ENCODE measurements around the gene COPA. TPM values are rescaled to one million over a fixed set of nuclear protein-coding genes. Genes with fewer than 3 reads are reported as not detected.

COPA gene
- total RNA-seq, 3 donors from 2014 or later = 138 to 170 (median 153) TPM

DNA sequence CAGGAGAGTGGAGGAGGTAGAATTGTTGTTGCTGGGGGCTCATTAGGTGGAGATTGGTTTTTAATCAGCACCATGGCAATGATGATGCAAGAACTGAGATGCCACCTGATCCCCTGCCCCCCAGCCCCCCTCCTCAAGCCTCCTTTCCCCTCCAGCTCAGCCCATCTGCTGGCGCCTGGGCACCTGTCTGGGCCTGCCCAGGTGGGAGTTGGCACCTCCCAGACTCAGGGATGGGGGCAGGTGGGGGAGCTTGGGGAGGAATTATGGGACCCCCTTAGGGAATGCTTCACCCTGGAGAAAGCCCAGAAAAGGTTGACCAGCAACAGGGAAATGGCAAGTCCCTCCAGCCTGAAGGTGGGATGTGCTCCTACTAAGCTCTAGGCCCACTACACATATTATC is 22.3 kb upstream of the COPA start:
- no peaks in the 10 kb centered on the region for H3K9me3 ChIP-seq
- H3K4me3 ChIP-seq = no peak overlapping the region
- intact Hi-C loops (cut with DNase I; ENCODE audit: low total_unique reads) = no loop called here
- H3K27ac ChIP-seq = no peak overlapping the region
- no peak for DNase-seq (ENCODE audit: low spot score in 2 of 2)
- TF ChIP-seq, protein P1, sequence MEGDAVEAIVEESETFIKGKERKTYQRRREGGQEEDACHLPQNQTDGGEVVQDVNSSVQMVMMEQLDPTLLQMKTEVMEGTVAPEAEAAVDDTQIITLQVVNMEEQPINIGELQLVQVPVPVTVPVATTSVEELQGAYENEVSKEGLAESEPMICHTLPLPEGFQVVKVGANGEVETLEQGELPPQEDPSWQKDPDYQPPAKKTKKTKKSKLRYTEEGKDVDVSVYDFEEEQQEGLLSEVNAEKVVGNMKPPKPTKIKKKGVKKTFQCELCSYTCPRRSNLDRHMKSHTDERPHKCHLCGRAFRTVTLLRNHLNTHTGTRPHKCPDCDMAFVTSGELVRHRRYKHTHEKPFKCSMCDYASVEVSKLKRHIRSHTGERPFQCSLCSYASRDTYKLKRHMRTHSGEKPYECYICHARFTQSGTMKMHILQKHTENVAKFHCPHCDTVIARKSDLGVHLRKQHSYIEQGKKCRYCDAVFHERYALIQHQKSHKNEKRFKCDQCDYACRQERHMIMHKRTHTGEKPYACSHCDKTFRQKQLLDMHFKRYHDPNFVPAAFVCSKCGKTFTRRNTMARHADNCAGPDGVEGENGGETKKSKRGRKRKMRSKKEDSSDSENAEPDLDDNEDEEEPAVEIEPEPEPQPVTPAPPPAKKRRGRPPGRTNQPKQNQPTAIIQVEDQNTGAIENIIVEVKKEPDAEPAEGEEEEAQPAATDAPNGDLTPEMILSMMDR (IDR thresholded peaks at IDR 0.05) = no peak
- TF ChIP-seq POLR2AphosphoS5 (IDR thresholded peaks at IDR 0.05) (no peak), POLR2A (IDR thresholded peaks at IDR 0.05) (no peak)
- no peaks in the 10 kb centered on the region for H3K27me3 ChIP-seq
- no peaks in the 10 kb centered on the region for H3K36me3 ChIP-seq
- no peaks in the 10 kb centered on the region for H3K4me1 ChIP-seq

DNA sequence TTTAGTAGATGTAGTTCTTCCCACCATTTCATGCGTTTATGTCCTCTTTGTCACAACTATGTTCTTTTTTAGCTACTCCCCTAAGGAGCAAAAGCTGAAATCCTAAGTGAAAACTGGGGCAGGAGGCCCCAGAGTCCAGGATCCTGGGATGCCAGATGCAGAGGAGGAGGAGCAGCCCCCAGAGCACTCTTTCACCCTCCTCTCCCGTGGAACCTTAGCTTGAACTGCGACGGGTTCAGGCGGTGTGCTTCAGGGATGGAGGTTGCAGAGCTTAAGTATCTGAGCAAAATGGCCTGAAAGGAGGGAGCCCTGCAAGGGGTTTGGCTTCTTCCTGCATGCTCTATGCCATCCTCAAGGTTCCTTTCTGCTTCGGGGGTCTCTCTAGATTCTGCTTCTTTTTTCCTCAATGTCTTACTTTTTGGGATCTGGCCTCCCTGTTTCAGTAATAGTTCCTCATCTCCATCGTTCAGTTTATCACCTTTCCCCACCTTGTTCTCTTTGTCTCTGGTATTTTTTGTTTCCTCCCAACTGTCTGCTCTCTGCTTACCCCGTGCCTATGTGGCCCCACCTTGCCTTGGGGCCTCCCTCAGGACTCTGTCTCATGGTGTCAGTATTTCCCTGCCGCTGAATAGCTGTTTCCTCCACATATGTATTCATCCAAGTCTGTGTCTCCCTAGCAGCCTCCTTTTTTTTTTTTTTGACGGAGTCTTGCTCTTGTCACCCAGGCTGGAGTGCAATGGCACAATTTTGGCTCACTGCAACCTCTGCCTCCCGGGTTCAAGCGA is 21.1 kb upstream of the COPA start:
- DNase-seq (ENCODE audit: low spot score in 2 of 2) = no peak
- Histone ChIP-seq H3K27ac (no peak overlapping the region), H3K4me3 (no peak overlapping the region), H3K4me1 (no peaks in the 10 kb centered on the region), H3K27me3 (no peaks in the 10 kb centered on the region), H3K36me3 (no peaks in the 10 kb centered on the region), H3K9me3 (no peaks in the 10 kb centered on the region)
- intact Hi-C loops (cut with DNase I; ENCODE audit: low total_unique reads) = no loop called here
- TF ChIP-seq POLR2A (IDR thresholded peaks at IDR 0.05) = no peak

DNA sequence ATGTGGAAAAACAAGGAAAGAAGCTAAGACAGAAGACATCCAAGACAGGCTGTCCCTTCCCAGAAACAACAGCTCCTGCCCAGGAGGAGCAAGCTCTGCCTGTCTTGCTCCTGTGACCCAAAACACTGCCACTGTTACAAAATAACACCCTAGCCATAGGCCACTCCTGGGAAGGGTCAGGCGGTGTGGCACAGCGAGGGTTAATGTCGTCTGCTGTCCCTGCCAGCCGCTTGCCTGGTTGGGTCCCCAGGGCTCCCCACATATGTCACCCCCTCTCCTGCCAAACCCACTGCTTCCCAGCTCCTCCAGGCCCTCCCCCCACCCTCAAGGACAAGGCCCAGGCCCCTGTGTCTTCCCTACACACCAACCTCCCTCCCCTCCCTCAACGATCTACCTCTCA is 20.0 kb upstream of the COPA start:
- DNase-seq (ENCODE audit: low spot score in 2 of 2) = no peak
- no peaks in the 10 kb centered on the region for H3K36me3 ChIP-seq
- intact Hi-C loops (cut with DNase I; ENCODE audit: low total_unique reads) = no loop called here
- H3K27me3 ChIP-seq = no peaks in the 10 kb centered on the region
- no peaks in the 10 kb centered on the region for H3K4me1 ChIP-seq
- H3K9me3 ChIP-seq = no peaks in the 10 kb centered on the region
- no peak overlapping the region for H3K27ac ChIP-seq
- TF ChIP-seq, protein P1 (IDR thresholded peaks at IDR 0.05) = no peak
- TF ChIP-seq POLR2AphosphoS5 (IDR thresholded peaks at IDR 0.05) (no peak), POLR2A (IDR thresholded peaks at IDR 0.05) (no peak)
- no peak overlapping the region for H3K4me3 ChIP-seq

DNA sequence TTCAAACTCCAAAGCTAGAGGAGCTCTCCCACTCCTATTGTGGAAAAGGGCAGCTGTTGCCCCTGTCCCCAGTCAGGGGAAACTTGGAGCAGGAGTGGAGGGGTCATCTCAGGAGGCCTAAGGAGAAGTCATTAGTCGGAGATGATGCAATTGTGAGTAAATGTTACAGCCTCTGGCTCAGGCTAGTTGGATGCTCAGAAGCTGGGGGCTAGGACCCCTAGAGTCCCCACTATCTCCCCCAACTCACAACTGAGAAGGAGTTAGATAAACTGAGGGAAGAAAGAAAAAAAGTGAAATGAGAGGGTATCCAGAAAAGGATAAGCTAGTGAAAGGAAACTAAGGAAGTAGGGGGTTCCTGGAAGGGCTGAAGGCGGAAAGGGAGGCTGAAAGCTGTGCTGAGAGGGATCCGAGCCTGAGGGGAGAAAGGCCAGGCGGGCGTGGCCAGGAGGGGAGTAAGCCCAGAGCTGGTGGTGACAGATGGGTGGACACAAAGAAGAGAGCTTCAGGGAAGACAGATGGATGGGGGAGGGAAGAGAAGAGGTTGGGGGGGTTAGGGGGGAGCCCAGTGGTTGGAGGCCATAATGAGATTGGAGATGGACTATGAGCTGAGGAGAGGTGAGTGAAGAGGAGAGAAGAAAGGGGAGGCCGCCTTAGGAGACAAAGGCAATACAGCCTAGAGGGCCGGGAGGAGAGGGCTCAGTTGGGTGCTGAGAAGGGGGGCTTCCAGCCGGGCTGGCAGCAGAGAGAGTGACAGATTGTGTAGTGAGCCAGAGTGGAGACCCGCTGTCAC is 19.3 kb upstream of the COPA start:
- no peak for DNase-seq (ENCODE audit: low spot score in 2 of 2)
- Histone ChIP-seq H3K4me3 (no peak overlapping the region), H3K4me1 (no peaks in the 10 kb centered on the region), H3K9me3 (no peaks in the 10 kb centered on the region), H3K27me3 (no peaks in the 10 kb centered on the region), H3K27ac (no peak overlapping the region), H3K36me3 (peaks cover under 1% of the 10 kb centered on the region)
- intact Hi-C loops (cut with DNase I; ENCODE audit: low total_unique reads) = no loop called here
- TF ChIP-seq, protein P1 (IDR thresholded peaks at IDR 0.05) = no peak
- TF ChIP-seq POLR2A (IDR thresholded peaks at IDR 0.05) (no peak), POLR2AphosphoS5 (IDR thresholded peaks at IDR 0.05) (no peak)

DNA sequence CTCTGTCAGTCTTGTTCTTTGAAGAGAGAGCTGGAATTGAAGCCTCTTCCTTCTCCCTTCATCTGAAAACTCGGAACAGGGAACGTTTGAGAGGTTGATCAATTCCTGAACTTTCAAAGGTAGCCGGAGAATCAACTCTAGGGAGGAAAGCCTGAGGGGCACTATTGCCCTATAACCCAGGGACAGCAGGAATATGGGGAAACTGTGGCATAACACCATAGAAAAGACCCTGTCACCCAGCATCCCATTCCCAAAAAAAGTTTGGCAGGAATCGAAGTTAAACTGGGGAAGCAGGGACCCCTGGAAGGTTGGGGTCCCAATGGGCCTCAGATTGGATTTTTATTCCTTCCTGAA is 18.7 kb upstream of the COPA start:
- Histone ChIP-seq H3K27ac (no peak overlapping the region), H3K9me3 (no peaks in the 10 kb centered on the region), H3K36me3 (peaks cover 6% of the 10 kb centered on the region), H3K4me1 (no peaks in the 10 kb centered on the region), H3K27me3 (no peaks in the 10 kb centered on the region), H3K4me3 (no peak overlapping the region)
- no peak for DNase-seq (ENCODE audit: low spot score in 2 of 2)
- intact Hi-C loops (cut with DNase I; ENCODE audit: low total_unique reads) = no loop called here
- TF ChIP-seq POLR2AphosphoS5 (IDR thresholded peaks at IDR 0.05) = no peak
- TF ChIP-seq, protein P1 (IDR thresholded peaks at IDR 0.05) = no peak
- TF ChIP-seq POLR2A (IDR thresholded peaks at IDR 0.05) = no peak
